Left kidney (tissue), 8 donors: ENCODE measurements around the gene ZDHHC16. TPM values are rescaled to one million over a fixed set of nuclear protein-coding genes. Genes with fewer than 3 reads are reported as not detected.
"Not testable (repeated sequence)": the region's sequence is repeated elsewhere in the genome, so short reads cannot be mapped to it uniquely, and the experiment has no call there.

Source experiments
- DNase-seq: peaks from one replicate; pipeline ENCODE4 v3.0.0-alpha.2; 2013
- long read RNA-seq, 8 donors: transcript quantifications; one replicate each; lab custom pipeline, GENCODE V29; 2026
- polyA plus RNA-seq: library from polyadenylated mRNA; unstranded; fragments of 120-200 nt; gene quantifications from one replicate; pipeline ENCODE4 v1.2.1, GENCODE V29; 2013; ENCODE audit not compliant: insufficient read length

ZDHHC16 gene
- polyA plus RNA-seq, result 39.1 TPM
- long read RNA-seq, donor 1, partial matches to known transcripts, result 51 of 72 reads
- long read RNA-seq, donor 1, other reads (novel, unspliced or antisense), result 16 of 72 reads
- long read RNA-seq, donor 2, partial matches to known transcripts, result 8 of 10 reads
- long read RNA-seq, donor 2, other reads (novel, unspliced or antisense), result 0 of 10 reads
- long read RNA-seq, donor 3, partial matches to known transcripts, result 11 of 18 reads
- long read RNA-seq, donor 3, other reads (novel, unspliced or antisense), result 0 of 18 reads
- long read RNA-seq, donor 4, partial matches to known transcripts, result 0 of 1 reads
- long read RNA-seq, donor 4, other reads (novel, unspliced or antisense), result 0 of 1 reads
- long read RNA-seq, donor 5, partial matches to known transcripts, result 0 of 8 reads
- long read RNA-seq, donor 5, other reads (novel, unspliced or antisense), result 0 of 8 reads
- long read RNA-seq, donor 6, partial matches to known transcripts, result 8 of 18 reads
- long read RNA-seq, donor 6, other reads (novel, unspliced or antisense), result 0 of 18 reads
- long read RNA-seq, donor 7, transcript ZDHHC16-206 (11 exons, 1,798 nt), result major isoform, 6 of 134 reads
- long read RNA-seq, donor 7, partial matches to known transcripts, result 85 of 134 reads
- long read RNA-seq, donor 7, other reads (novel, unspliced or antisense), result 37 of 134 reads
- long read RNA-seq, donor 8, partial matches to known transcripts, result 0 of 4 reads
- long read RNA-seq, donor 8, other reads (novel, unspliced or antisense), result 0 of 4 reads

DNA sequence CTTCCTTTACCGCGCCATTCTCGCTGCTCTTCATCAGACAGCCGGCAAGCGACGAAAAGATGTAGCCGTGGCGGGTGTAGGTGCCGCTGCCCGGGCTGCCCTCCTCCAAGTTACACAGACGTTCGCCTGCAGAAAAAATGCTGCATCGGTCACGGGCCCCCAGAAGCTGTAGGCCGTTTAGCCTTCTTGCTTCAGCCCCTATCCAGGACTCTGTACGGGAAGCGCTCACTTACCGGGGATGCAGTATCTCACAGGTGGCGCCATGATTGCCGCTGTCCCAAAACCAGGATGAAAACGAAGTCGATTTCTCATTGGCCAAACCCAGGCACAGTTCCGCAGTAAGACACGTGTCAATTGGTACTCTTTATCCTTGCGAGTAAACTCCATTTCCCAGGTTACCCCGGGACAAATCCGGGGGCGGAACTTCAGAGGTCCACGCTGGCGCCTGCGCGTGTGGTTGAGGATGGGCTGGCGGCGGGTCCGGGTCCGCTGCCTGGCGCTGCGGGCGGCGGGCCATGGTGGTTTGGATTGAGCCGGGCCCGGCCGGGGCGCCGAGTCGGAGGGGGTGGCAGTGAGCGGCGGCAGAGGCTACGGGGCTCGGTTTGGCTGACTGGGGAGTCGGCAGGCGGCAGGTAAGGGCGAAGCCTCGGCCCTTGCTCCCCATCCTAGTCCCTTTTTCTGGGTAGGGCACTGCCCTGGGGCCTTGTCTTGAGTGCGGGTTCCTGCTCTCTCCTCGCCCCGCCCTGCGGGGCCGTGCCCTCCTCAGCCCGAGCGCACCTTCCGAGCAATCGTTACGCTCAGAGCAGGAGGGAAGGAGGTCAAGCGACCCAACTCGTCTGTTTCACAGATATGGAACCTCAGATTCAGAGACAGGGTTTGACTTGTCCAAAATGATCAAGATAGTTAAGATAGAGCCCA is at the start of gene ZDHHC16, which contains the start of gene EXOSC1:
ZDHHC16 (plus strand) TSS at position 454 of the 918 bp plus-strand sequence. CDS start 5,501 bp downstream, outside the sequence.
EXOSC1 (minus strand) TSS at position 285 of the 918 bp plus-strand sequence; CDS start at position 264, 21 bp downstream.
- peak; percentile 94 for DNase-seq

DNA sequence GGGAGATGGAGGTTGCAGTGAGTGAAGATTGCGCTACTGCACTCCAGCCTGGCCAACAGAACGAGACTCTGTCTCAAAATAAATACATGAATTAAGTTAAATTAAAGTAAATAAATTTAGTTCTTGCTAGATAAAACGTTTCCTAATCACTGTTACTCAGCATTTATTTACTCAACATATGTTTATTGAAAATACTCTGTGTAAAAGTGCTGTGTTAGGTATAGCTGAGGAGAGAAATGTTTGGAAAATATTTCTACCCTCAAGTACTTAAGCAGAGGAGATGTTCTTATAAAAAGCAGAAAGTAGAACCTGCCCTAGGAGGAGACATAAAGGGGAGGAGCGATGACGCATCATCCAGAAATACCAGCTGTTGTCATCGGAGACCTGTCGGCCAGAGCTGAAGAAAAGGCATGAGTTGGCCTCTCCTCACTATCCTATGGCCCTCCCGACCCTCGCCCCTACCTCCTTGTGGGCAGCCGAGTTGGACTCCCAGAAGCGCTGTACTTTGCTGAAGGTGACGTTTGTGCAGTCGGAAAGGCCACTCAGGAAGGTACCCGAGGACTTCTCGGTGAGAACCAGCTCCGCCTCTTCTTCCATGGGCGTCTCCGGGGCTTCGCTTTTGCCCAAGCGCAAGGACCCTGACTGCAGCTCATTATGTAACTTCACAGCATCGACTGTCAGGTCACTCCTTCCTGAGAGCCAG is 46.0 kb upstream of the ZDHHC16 start:
- DNase-seq, result no peak

DNA sequence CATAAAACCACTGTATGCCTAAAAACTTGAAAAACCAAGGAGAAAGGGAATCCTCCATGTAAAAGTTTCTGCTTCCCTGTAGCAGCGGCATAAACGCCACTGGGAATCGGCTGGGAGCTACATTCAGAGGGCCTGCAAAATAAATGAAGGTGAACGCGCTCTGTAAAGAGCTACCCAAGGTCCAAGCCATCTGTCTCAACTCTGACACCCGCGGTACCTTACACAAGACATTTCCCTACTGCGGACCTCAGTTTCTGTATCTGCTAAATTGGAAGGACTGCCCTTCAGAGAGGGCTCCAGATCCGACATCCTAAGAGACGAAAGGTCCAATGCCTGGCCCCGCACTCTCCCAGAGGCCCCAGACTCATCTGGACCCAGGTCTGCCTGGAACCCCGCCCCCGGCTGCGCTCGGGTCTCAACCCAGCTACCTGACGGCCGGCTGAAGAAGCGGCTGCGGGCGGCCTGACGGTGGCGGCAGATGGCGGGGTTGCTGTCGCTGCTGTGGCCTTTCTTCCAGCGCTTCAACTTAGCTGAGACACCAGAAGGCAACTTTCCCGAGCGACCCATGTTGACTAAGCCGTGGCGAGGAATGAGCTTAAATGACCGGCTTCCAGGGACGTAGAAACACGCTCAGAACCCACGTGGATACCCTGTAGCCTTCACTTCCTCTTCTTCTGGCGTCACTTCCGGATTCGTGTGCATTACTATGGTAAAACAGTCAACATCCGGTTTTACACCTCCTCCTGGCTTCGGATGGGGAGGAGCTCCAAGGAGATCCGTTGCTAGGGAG is 45.1 kb upstream of the ZDHHC16 start, which contains the start of gene RRP12:
RRP12 (minus strand) TSS at position 676 of the 790 bp plus-strand sequence; CDS start at position 567, 109 bp downstream.
- DNase-seq, result peak; percentile 98

DNA sequence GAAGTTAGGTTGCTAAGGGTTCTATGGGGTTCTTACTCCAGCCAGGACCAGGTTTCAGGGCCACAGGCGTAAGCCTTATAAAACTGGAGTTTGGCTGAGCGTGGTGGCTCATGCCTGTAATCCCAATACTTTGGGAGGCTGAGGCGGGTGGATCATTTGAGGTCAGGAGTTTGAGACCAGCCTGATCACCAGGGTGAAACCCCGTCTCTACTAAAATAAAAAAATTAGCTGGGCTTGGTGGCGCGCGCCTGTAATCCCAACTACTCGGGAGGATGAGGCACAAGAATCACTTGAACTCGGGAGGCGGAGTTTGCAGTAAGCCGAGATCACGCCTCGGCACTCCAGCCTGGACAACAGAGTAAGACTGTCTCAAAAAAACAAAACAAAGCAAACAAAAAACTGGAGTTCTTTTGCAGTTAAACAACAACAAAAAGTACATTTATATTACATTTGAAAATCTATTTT is 44.5 kb upstream of the ZDHHC16 start:
- DNase-seq, result no peak

DNA sequence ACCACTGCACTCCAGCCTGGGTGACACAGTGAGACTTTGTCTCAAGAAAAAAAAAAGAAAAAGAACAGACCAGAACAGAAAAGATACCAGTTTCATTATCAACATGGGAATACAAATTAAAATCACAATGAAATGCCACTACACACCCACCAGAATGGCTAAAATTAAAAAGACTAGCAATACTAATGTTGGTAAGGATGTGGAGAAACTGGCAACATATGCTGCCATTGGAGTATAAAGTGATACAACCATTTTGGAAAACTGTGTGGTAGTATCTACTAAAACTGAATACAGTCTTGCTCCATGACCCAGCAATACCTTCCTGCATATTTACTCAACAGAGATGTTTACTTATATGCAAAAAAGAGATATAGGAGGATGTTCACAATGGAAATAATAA is 41.9 kb upstream of the ZDHHC16 start:
- DNase-seq, result no peak

DNA sequence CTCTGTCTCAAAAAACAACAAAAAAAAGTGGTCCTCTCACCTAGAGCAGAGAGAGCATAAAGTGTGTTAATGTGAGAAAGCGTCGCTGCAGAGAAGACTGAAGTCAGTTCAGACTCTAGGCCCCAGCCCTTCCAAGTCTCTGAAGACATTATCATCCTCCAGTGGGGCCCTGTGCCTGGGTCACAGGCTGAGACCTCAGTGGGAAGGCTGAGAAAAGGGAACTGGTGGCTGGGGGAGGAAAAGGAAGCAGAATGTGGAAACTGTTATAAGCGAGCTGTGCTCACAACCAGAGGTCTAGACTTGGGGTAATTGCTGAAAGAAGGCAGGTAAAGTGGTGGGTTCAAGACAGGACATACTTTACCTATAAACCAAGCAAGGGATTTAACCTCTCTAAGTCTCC is 39.9 kb upstream of the ZDHHC16 start:
- DNase-seq, result no peak

DNA sequence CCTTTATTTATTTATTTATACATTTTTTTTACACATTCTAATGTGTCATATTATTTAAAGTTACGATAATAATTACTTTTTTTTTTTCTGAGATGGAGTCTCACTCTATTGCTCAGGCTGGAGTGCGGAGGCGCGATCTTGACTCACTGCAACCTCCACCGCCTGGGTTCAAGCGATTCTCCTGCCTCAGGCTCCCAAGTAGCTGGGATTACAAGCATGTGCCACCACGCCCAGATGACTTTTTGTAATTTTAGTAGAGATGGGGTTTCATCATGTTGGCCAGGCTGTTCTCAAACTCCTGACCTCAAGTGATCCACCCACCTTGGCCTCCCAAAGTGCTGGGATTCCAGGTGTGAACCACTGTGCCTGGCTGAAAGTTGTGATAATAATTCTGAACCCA is 39.5 kb upstream of the ZDHHC16 start:
- not testable (repeated sequence) for DNase-seq

DNA sequence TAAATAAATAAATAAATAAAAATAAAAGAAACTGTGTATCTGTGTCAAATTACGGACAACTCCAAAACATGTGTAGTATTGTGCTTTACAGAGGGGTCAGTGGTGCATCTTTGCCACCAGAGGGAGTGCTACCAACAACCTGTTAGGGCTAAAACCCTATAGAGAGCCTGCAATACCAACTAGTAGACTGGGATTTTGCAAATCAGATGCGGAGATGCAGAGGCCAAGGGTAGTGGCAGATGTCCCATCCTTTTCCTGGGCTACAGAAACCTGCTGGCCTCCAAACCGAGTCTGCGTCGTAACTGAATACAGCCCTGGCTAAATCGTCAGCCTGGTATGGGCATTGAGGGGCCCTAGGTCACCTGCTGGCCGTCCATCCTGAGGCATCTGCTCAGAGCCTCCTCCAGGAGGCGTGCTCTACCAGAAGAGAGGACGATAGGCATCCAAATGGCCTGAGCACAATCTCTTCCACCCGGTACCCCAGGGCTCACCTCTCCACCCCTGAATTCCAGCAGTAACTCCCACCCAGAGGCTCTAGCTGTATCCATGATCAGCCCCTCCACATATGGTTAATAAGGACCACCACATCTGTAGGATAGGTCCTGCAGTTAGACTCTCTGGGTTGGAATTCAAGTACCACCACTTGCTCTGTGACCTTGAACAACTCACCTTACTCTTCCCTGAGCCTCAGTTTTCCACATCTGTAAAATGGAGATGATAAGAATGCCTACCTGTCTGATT is 38.6 kb upstream of the ZDHHC16 start:
- peak; percentile 75 for DNase-seq

DNA sequence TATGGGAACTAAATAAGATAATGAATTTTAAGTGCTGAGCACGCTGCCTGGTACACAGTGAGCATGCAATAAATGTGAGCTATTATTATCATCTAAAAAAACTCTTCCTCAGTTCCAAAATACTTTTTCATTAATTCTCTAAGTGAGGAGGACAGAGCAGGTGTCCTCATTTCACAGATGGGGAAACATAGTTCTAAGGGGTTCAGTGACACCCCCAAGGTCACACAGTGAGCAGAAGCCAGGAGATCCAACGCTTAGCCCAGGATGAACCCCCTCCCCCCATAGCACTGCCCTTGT is 38.1 kb upstream of the ZDHHC16 start:
- no peak for DNase-seq

DNA sequence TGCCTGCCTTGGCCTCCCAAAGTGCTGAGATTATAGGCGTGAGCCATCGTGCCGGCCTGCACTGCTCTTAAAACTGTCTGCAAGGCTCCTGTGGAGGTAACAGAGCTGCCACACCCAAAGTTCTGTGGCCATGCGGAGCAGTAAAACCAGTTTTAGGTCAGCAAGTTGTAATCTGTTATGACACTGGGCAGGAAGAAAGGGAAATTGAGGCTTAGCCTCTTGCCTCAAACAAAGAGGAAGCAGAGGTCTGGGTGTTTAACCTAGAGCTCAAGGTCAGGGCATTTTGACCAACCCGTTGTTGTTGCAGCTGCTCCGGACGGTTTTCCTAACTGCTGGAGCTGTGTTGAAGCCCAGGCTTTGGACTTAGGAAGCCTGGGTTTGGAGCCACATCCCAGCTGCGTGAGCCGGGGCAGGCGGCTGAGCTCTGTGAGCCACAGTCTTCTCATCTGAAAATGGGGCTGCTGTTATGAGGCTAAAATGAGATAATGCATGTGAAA is 37.4 kb upstream of the ZDHHC16 start:
- no peak for DNase-seq

DNA sequence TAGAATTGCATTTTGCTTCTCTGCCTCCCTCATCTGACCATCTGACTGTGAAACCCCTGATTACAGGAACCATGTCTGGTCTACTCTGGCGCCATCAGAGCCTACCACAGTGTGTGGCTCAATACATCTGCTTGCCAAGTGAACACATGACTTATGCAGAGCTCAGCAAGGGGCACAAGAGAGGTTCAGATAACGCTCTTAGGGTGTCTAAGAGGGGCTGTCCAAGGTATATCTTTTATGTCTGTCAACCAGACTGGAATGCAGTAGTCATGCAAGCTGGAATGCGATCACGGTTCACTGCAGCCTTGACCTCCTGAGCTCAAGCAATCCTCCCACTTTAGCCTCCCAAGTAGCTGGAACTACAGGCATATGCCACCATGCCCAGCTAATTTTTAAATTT is 34.6 kb upstream of the ZDHHC16 start:
- DNase-seq, result no peak

DNA sequence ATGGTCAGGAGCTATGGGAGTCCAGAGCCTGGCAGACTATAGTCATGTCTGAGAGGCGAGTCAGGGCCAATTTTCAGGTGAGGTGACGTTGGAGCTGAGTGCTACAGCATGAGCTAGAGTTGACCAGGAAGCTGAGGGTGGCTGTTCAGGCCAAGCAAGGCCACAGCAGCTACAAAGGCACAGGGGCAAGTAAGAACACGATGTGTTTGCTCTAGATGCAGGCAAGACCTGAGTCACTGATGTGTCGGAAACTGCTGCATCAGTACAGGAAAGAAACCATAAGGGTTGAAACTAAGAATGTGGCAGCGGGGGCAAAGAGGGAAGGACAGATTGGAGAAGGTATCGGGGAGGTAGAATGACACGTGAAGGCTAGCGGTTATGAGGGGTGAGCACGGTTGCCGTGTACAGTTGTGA is 33.1 kb upstream of the ZDHHC16 start:
- DNase-seq, result no peak

DNA sequence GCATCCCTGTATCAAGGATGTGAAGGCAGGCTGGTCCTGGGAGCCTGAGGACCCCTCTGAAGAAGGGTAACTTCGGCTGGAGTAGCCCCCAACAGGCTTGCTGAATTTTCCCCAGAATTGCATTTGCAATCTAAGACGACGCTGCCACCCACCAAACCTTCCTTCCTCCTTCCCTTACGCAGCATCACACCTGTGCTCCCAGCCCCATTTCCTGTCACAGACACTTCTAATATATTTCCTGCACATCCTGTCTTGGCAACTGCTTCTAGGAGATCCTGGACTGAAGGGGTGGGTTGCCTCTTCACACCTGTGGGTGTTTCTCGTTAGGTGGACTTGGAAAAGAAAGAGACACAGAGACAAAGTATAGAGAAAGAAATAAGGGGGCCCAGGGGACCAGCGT is 29.4 kb upstream of the ZDHHC16 start:
- DNase-seq, result no peak

DNA sequence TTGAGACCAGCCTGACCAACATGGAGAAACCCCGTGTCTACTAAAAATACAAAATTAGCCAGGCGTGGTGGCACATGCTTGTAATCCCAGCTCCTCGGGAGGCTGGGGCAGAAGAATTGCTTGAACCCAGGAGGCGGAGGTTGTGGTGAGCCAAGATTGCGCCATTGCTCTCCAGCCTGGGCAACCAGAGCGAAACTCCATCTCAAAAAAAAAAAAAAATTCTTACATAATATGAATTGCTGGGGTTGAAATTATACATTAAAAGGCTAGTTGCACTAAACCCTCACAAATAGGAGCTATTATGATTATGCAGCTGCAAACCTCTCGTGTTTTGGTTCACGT is 22.2 kb upstream of the ZDHHC16 start:
- DNase-seq, result not testable (repeated sequence)

DNA sequence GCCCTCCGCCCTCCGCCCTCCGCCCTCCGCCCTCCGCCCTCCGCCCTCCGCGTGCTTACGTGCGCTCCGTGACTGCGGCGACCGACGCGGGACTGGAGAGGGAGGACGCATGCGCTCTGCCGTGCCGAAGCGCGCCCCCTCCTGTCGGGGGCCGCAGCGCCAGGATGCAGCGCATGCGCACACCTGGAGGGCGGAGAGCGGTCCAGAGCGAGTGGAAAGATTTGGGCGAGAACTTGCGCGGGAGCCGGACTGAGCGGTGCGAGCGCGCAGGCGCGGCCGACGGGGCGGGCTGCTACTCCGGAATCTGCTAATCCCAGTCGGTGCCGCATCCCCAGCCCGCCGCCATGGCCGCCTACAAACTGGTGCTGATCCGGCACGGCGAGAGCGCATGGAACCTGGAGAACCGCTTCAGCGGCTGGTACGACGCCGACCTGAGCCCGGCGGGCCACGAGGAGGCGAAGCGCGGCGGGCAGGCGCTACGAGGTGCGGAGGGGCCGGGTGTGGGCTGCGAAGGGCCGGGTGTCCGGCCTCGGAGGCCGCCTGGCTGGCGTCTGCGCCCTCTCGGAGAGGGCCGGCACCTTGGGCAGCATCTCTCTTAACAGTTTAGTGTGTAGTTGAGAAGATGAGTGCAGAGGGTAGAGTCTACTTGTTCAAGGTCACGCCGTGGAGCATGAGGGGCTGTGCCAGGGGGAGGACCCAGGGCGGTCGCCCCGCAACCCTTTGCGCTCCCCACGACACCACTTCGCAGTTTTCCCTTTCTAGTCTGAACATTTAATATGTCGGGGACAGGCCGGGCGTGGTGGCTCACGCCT is 19.8 kb upstream of the ZDHHC16 start, which contains the start of gene PGAM1:
PGAM1 (plus strand) TSS at position 228 of the 812 bp plus-strand sequence; CDS start at position 345, 117 bp downstream.
- DNase-seq, result peak; percentile 95

DNA sequence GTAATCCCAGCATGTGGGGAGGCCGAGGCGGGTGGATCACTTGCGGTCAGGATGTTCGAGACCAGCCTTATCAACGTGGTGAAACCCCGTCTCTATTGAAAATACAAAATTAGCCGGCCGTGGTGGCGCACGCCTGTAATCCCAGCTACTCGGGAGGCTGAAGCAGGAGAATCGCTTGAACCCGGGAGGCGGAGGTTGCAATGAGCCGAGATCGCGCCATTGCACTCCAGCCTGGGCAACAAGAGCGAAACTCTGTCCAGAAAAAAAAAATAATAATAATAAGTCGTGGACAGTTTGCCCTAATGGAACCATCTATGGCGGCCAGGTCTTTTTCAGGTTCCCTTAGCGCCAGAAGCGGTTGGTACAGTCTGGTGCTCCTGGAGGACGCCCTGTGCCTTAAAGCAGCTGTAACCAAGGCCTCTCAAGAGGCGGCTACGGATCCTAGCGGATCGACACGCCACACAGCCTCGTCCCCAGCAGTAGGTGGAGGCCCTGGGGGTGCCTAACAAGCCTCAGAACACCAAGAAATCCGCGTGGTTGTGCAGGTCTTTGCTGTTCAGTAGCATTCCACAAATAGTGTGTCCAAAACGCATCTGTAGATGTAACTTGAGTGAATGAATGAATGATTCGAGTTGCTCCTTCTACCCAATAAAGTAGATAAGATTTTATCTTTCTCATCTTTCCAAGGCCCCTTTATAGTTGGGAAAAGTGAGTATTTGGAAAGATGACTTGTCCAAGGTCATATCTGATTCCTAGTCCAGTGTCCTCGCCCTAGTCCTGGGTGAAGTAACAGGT is 19.0 kb upstream of the ZDHHC16 start:
- DNase-seq, result no peak

DNA sequence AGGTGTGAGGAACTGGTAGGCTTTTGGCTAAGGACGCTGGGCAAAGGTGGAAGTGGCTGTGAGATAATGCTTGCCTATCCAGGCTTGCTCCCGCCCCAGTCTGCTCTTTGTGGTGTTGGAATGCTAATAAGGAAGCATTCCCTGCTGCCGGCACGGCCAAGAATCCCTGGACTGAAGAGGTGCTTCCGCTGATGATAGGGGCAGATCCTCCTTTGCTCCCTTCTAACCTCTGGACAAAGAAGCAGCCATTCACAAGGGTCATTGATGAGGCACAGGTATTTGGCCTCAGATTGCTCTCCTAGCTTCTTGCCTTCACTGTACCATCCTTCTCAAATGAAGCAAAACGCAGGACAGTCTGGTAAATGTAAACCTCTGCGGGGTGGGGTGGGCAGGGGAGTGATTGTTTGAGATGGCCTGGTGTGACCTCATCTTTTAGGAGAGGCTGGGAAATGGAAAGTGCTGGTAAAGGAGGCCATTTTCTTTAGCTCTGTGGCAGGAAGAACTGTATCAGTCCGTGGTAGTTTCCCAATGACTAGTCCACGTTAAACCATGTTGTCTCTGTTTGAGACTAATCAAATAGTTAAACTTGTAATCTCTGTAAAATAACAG is 18.3 kb upstream of the ZDHHC16 start:
- DNase-seq, result no peak
